HEK293 (cell line): ENCODE measurements around the gene C1orf174.
A peak's percentile ranks its signal among the peaks of the same experiment; 100 is the strongest.

ENCODE experiments used
- CTCF ChIA-PET: fragments of 350-600 bp; formaldehyde crosslinking; extraction: SDS; loops from one replicate; lab custom pipeline; 2021; ENCODE audit warnings: antibody characterized with exemption; lab: Yijun Ruan, JAX
- POLR2A ChIA-PET: fragments of 300-600 bp; formaldehyde crosslinking; extraction: SDS; loops from one replicate; lab custom pipeline; 2020; ENCODE audit warnings: antibody characterized with exemption, inconsistent platforms; lab: Yijun Ruan, JAX
- H3K27ac ChIP-seq: fragments of 200-500 bp; sonication (Bioruptor generic); 2 replicates; pipeline ENCODE4 v1.5.1; 2014; ENCODE audit warnings: low read depth, low read length, control low read depth, inconsistent platforms; ENCODE audit errors: extremely low read depth
- H3K36me3 ChIP-seq, 2 experiments: fragments of 200-500 bp in 1 of 2; sonication (Bioruptor generic) in 1 of 2; 1 replicate in 1 of 2; 2 replicates in 1 of 2; pipeline ENCODE4 v1.5.1; 2014 to 2017; ENCODE audit warnings: inconsistent platforms in 2 of 2, low read length in 2 of 2; ENCODE audit not compliant: control insufficient read depth in 2 of 2, insufficient read depth in 1 of 2
- H3K4me1 ChIP-seq: fragments of 200-500 bp; sonication (Bioruptor generic); 2 replicates; pipeline ENCODE4 v1.5.1; 2014; ENCODE audit warnings: mild to moderate bottlenecking, low read length, inconsistent platforms; ENCODE audit not compliant: control insufficient read depth, insufficient read depth
- H3K4me3 ChIP-seq: 2 replicates; pipeline ENCODE4 v1.5.1; 2011; ENCODE audit warnings: low read depth, mild to moderate bottlenecking, control low read depth, low read length, moderate library complexity
- H3K9me3 ChIP-seq: fragments of 200-500 bp; sonication (Bioruptor generic); 2 replicates; pipeline ENCODE4 v1.5.1; 2014; ENCODE audit warnings: low read depth, low read length, inconsistent platforms; ENCODE audit not compliant: control insufficient read depth, insufficient read depth
- AEBP2 ChIP-seq: fragments of 450-650 bp; formaldehyde crosslinking; IDR thresholded peaks from 2 replicates; pipeline ENCODE4 v1.5.1; 2016; ENCODE audit warnings: missing biosample characterization, missing genetic modification characterization, borderline replicate concordance
- BCL11A ChIP-seq: fragments of 450-650 bp; formaldehyde crosslinking; IDR thresholded peaks from 2 replicates; pipeline ENCODE4 v1.5.1; 2016; ENCODE audit warnings: low read depth, missing biosample characterization, missing genetic modification characterization
- GLIS1 ChIP-seq: fragments of 450-650 bp; formaldehyde crosslinking; IDR thresholded peaks from 2 replicates; pipeline ENCODE4 v1.5.1; 2016; ENCODE audit warnings: missing biosample characterization, missing genetic modification characterization
- KLF8 ChIP-seq: fragments of 450-650 bp; formaldehyde crosslinking; IDR thresholded peaks from 2 replicates; pipeline ENCODE4 v1.5.1; 2016; ENCODE audit warnings: missing biosample characterization, missing genetic modification characterization
- REPIN1 ChIP-seq: fragments of 450-650 bp; formaldehyde crosslinking; IDR thresholded peaks from 2 replicates; pipeline ENCODE4 v1.5.1; 2017; ENCODE audit warnings: missing biosample characterization, missing genetic modification characterization, low read depth
- SP3 ChIP-seq: fragments of 450-650 bp; formaldehyde crosslinking; IDR thresholded peaks from 2 replicates; pipeline ENCODE4 v1.5.1; 2016; ENCODE audit warnings: missing biosample characterization, missing genetic modification characterization
- TRIM28 ChIP-seq: IDR thresholded peaks from 2 replicates; pipeline ENCODE4 v1.6.1; 2011; ENCODE audit warnings: low read length, control low read depth, borderline replicate concordance
- ZBTB20 ChIP-seq: fragments of 450-650 bp; formaldehyde crosslinking; IDR thresholded peaks from 2 replicates; pipeline ENCODE4 v1.5.1; 2016; ENCODE audit warnings: missing biosample characterization, missing genetic modification characterization
- ZBTB48 ChIP-seq: fragments of 450-650 bp; formaldehyde crosslinking; IDR thresholded peaks from 2 replicates; pipeline ENCODE4 v1.5.1; 2016; ENCODE audit warnings: missing biosample characterization, missing genetic modification characterization
- ZFP37 ChIP-seq: fragments of 450-650 bp; formaldehyde crosslinking; IDR thresholded peaks from 2 replicates; pipeline ENCODE4 v1.5.1; 2016; ENCODE audit warnings: missing biosample characterization, missing genetic modification characterization
- ZFP41 ChIP-seq: fragments of 450-650 bp; formaldehyde crosslinking; IDR thresholded peaks from 2 replicates; pipeline ENCODE4 v1.5.1; 2016; ENCODE audit warnings: missing biosample characterization, missing genetic modification characterization, borderline replicate concordance
- ZIC2 ChIP-seq: fragments of 450-650 bp; formaldehyde crosslinking; IDR thresholded peaks from 2 replicates; pipeline ENCODE4 v1.5.1; 2016; ENCODE audit warnings: missing biosample characterization, missing genetic modification characterization
- ZNF214 ChIP-seq: fragments of 450-650 bp; formaldehyde crosslinking; IDR thresholded peaks from 2 replicates; pipeline ENCODE4 v1.5.1; 2017; ENCODE audit warnings: missing biosample characterization, mild to moderate bottlenecking, missing genetic modification characterization, borderline replicate concordance
- ZNF24 ChIP-seq: fragments of 450-650 bp; formaldehyde crosslinking; IDR thresholded peaks from 2 replicates; pipeline ENCODE4 v1.5.1; 2016; ENCODE audit warnings: missing biosample characterization, missing genetic modification characterization
- ZNF26 ChIP-seq: fragments of 450-650 bp; formaldehyde crosslinking; IDR thresholded peaks from 2 replicates; pipeline ENCODE4 v1.5.1; 2016; ENCODE audit warnings: missing biosample characterization, missing genetic modification characterization
- ZNF302 ChIP-seq: fragments of 450-650 bp; formaldehyde crosslinking; IDR thresholded peaks from 2 replicates; pipeline ENCODE4 v1.5.1; 2016; ENCODE audit warnings: missing biosample characterization, missing genetic modification characterization, low read depth
- ZNF324 ChIP-seq: fragments of 450-650 bp; formaldehyde crosslinking; IDR thresholded peaks from 2 replicates; pipeline ENCODE4 v1.5.1; 2016; ENCODE audit warnings: missing biosample characterization, missing genetic modification characterization
- ZNF341 ChIP-seq: fragments of 450-650 bp; formaldehyde crosslinking; IDR thresholded peaks from 2 replicates; pipeline ENCODE4; 2016; ENCODE audit warnings: low read depth, missing biosample characterization, missing genetic modification characterization
- ZNF391 ChIP-seq: fragments of 450-650 bp; formaldehyde crosslinking; IDR thresholded peaks from 2 replicates; pipeline ENCODE4 v1.5.1; 2016; ENCODE audit warnings: low read depth, missing biosample characterization, missing genetic modification characterization, borderline replicate concordance
- ZNF488 ChIP-seq: fragments of 450-650 bp; formaldehyde crosslinking; IDR thresholded peaks from 2 replicates; pipeline ENCODE4 v1.5.1; 2016; ENCODE audit warnings: missing biosample characterization, missing genetic modification characterization
- ZNF549 ChIP-seq: fragments of 450-650 bp; IDR thresholded peaks from 2 replicates; pipeline ENCODE4 v1.5.1; 2018; ENCODE audit warnings: missing biosample characterization, missing genetic modification characterization, mild to moderate bottlenecking, inconsistent platforms, moderate library complexity
- ZNF560 ChIP-seq: fragments of 450-650 bp; formaldehyde crosslinking; IDR thresholded peaks from 2 replicates; pipeline ENCODE4 v1.5.1; 2017; ENCODE audit warnings: missing biosample characterization, missing genetic modification characterization, borderline replicate concordance
- ZNF585B ChIP-seq: fragments of 450-650 bp; formaldehyde crosslinking; IDR thresholded peaks from 2 replicates; pipeline ENCODE4 v1.5.1; 2016; ENCODE audit warnings: missing biosample characterization, missing genetic modification characterization
- ZNF768 ChIP-seq: fragments of 450-650 bp; formaldehyde crosslinking; IDR thresholded peaks from 2 replicates; pipeline ENCODE4 v1.5.1; 2018; ENCODE audit warnings: missing biosample characterization, mild to moderate bottlenecking, missing genetic modification characterization
- ZNF777 ChIP-seq: fragments of 450-650 bp; formaldehyde crosslinking; IDR thresholded peaks from 2 replicates; pipeline ENCODE4 v1.5.1; 2017; ENCODE audit warnings: missing biosample characterization, missing genetic modification characterization, borderline replicate concordance
- ZNF843 ChIP-seq: fragments of 450-650 bp; formaldehyde crosslinking; IDR thresholded peaks from 2 replicates; pipeline ENCODE4 v1.5.1; 2016; ENCODE audit warnings: missing biosample characterization, missing genetic modification characterization
- TF ChIP-seq, protein P1 (sequence below): fragments of 450-650 bp; formaldehyde crosslinking; IDR thresholded peaks from 2 replicates; pipeline ENCODE4 v1.5.0; 2017; ENCODE audit warnings: missing biosample characterization, missing genetic modification characterization, borderline replicate concordance

The C1orf174 gene

GRCh38 chr1:3902571-3903091 lies 2.6 kb upstream of the C1orf174 start (continued):
- TF ChIP-seq, protein P1, sequence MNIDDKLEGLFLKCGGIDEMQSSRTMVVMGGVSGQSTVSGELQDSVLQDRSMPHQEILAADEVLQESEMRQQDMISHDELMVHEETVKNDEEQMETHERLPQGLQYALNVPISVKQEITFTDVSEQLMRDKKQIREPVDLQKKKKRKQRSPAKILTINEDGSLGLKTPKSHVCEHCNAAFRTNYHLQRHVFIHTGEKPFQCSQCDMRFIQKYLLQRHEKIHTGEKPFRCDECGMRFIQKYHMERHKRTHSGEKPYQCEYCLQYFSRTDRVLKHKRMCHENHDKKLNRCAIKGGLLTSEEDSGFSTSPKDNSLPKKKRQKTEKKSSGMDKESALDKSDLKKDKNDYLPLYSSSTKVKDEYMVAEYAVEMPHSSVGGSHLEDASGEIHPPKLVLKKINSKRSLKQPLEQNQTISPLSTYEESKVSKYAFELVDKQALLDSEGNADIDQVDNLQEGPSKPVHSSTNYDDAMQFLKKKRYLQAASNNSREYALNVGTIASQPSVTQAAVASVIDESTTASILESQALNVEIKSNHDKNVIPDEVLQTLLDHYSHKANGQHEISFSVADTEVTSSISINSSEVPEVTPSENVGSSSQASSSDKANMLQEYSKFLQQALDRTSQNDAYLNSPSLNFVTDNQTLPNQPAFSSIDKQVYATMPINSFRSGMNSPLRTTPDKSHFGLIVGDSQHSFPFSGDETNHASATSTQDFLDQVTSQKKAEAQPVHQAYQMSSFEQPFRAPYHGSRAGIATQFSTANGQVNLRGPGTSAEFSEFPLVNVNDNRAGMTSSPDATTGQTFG, result no peak
- no peak for TF ChIP-seq ZNF768 (tag by site-specific recombination)

- TF ChIP-seq KLF8 (tag by site-specific recombination) (no peak), ZNF560 (tag by site-specific recombination) (no peak), ZNF488 (no peak), REPIN1 (no peak), ZNF391 (tag by site-specific recombination) (no peak), ZNF585B (no peak), ZFP41 (tag by site-specific recombination) (no peak), ZNF341 (tag by site-specific recombination) (no peak), ZNF302 (no peak)
Measured at GRCh38 chr1:3902111-3902511, 2.0 kb upstream of the C1orf174 start.

DNA sequence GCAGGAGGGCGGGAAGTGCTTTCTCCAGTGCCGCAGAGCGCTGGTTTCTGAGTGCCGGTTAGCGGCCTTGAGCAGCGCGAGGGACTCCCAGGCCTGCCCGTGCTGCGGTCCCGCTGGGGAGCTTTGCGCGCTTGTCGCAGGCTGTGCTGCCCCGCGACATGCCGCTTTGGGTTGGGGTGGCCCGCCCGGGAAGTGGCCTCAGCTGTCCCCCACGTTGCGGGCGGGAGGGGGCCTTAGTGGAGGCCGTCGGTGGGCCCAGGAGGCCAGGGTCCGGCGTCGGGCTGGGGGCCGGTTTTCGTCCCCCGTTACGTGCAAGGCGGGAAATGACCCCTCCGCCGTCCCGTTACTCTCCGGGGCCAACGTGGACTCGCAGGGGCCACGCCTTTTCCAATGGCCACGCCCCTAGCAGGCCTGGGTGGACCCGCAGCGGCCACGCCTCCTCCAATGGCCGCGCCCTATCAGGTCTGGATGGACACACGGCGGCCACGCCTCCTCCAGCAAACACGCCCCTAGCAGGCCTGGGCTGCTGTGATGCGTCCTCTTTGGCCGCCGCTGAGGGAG lies 977 bp upstream of the C1orf174 start:
- POLR2A ChIA-PET, result interaction anchor here (0.7 to 2.2 kb wide), 3 partner anchors 44 to 248 kb away, joined by 3 to 12 read pairs (median 3); partner anchors contain the start of genes CEP104, DFFB and LRRC47
- H3K27ac ChIP-seq, result peak overlapping the region; percentile 81; the same call in 1 of the 2 replicates
- H3K9me3 ChIP-seq, result no peaks in the 10 kb centered on the region
- H3K4me3 ChIP-seq, result peak overlapping the region; percentile 90
- no peaks in the 10 kb centered on the region for H3K4me1 ChIP-seq
- CTCF ChIA-PET, result no interaction called here
- peaks cover 0 to 12% of the 10 kb centered on the region in 2 experiments; a peak in 1 of 3 replicates for H3K36me3 ChIP-seq
- no peak for TF ChIP-seq ZNF549
- peak; percentile 88; the same call in 1 of the 2 replicates for TF ChIP-seq ZNF777 (tag by site-specific recombination)
- no peak for TF ChIP-seq ZFP37 (tag by site-specific recombination)
- no peak; the same call in 1 of the 2 replicates for TF ChIP-seq ZNF24
- peak; percentile 99 for TF ChIP-seq ZBTB20 (tag by site-specific recombination)
- peak; percentile 67 for TF ChIP-seq GLIS1
- TF ChIP-seq ZNF214 (tag by site-specific recombination), result no peak
- TF ChIP-seq SP3, result peak; percentile 85
- no peak for TF ChIP-seq TRIM28
- peak; percentile 32 for TF ChIP-seq ZIC2 (tag by site-specific recombination)
- TF ChIP-seq ZNF26, result no peak
- TF ChIP-seq ZNF324 (tag by site-specific recombination), result peak; percentile 57; the same call in 1 of the 2 replicates
- TF ChIP-seq ZNF843 (tag by site-specific recombination), result peak; percentile 13; the same call in 1 of the 2 replicates
- peak; percentile 53; the same call in 1 of the 2 replicates for TF ChIP-seq BCL11A (tag by site-specific recombination)
- TF ChIP-seq ZBTB48 (tag by site-specific recombination), result peak; percentile 86
- TF ChIP-seq AEBP2 (tag by site-specific recombination), result 0 out of 2 replicates have a peak, but pooled peaks have one; percentile 22

More at GRCh38 chr1:3902111-3902511, 2.0 kb upstream of the C1orf174 start:
- ChIA-PET POLR2A (interaction anchor here (0.7 to 1.0 kb wide), 2 partner anchors 16 to 249 kb away, joined by 3 read pairs; no protein-coding TSS in a partner anchor), CTCF (interaction anchor here (0.8 kb wide), 1 partner anchor 269 kb away, joined by 3 read pairs; no protein-coding TSS in a partner anchor)
- Histone ChIP-seq H3K9me3 (no peaks in the 10 kb centered on the region), H3K4me3 (no peak overlapping the region), H3K27ac (no peak overlapping the region), H3K4me1 (no peaks in the 10 kb centered on the region), H3K36me3 (peaks cover 0 to 5% of the 10 kb centered on the region in 2 experiments; a peak in 1 of 3 replicates)
